A549 (cell line): ENCODE measurements around the gene SETD9.

Experiments used
- HDAC2 ChIP-seq: fragments of 200-600 bp; sonication (generic); IDR thresholded peaks from 2 replicates; pipeline ENCODE4 v1.6.1; 2016
- RAD21 ChIP-seq, 2 experiments: fragments of >200 bp in 1 of 2; sonication (Bioruptor Twin) in 1 of 2; formaldehyde crosslinking in 1 of 2; IDR thresholded peaks in 1 of 2; conservative IDR thresholded peaks in 1 of 2; 2 replicates in 1 of 2; 3 replicates in 1 of 2; pipeline ENCODE4 v1.6.1; 2012 to 2018; ENCODE audit warnings: inconsistent platforms in 1 of 2
- SMC3 ChIP-seq: fragments of >200 bp; sonication (Bioruptor Twin); formaldehyde crosslinking; IDR thresholded peaks from 3 replicates; pipeline ENCODE4 v1.6.1; 2018; ENCODE audit warnings: inconsistent platforms
- USF2 ChIP-seq: fragments of 450-650 bp; IDR thresholded peaks from 2 replicates; pipeline ENCODE4 v1.6.1; 2014; ENCODE audit warnings: antibody characterized with exemption
- TF ChIP-seq, protein P1 (sequence below): fragments of >200 bp; sonication (Bioruptor Twin); formaldehyde crosslinking; IDR thresholded peaks from 3 replicates; pipeline ENCODE4 v1.5.1; 2016

DNA sequence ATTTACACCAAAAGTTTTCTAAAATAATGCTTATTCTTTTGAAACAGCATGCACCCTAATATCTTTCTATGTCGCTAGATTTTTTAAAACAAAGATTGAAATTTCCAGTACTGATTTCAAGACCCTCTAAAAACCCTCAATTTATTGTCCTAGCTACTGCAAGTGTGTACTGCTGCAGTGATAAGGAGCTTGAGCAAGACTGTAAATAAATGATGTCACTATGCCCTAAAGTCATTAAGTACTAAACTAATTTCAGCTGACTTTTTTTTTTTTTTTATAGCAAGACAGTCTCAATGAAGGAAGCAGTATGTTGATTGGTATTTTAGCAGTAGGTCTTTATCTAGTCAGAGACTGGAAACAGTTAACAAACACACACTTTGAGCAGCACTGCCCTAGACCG lies 54.8 kb downstream of the SETD9 start:
- TF ChIP-seq HDAC2 (no peak), SMC3 (no peak), RAD21 (conservative IDR thresholded peaks at IDR 0.05 in 1 of 2, IDR thresholded peaks at IDR 0.05 in 1 of 2) (no peak), USF2 (no peak)
- TF ChIP-seq, protein P1, sequence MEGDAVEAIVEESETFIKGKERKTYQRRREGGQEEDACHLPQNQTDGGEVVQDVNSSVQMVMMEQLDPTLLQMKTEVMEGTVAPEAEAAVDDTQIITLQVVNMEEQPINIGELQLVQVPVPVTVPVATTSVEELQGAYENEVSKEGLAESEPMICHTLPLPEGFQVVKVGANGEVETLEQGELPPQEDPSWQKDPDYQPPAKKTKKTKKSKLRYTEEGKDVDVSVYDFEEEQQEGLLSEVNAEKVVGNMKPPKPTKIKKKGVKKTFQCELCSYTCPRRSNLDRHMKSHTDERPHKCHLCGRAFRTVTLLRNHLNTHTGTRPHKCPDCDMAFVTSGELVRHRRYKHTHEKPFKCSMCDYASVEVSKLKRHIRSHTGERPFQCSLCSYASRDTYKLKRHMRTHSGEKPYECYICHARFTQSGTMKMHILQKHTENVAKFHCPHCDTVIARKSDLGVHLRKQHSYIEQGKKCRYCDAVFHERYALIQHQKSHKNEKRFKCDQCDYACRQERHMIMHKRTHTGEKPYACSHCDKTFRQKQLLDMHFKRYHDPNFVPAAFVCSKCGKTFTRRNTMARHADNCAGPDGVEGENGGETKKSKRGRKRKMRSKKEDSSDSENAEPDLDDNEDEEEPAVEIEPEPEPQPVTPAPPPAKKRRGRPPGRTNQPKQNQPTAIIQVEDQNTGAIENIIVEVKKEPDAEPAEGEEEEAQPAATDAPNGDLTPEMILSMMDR, result no peak
